Endothelial cell (in vitro differentiated cells): ENCODE data around the gene NKD1. TPM values are rescaled to one million over a fixed set of nuclear protein-coding genes. Genes with fewer than 3 reads are reported as not detected.

ENCODE experiments used
- DNase-seq: peaks from one replicate; pipeline ENCODE4 v3.0.0; 2021; ENCODE audit warnings: low spot score
- H3K27ac Mint-ChIP-seq: one replicate; pipeline ENCODE4 v1.8.0; 2021; ENCODE audit warnings: mixed read lengths, inconsistent platforms; ENCODE audit not compliant: unreplicated experiment
- H3K27me3 Mint-ChIP-seq: one replicate; pipeline ENCODE4 v1.8.0; 2021; ENCODE audit warnings: mild to moderate bottlenecking, moderate library complexity, mixed read lengths, inconsistent platforms; ENCODE audit not compliant: unreplicated experiment
- H3K36me3 Mint-ChIP-seq: one replicate; pipeline ENCODE4 v1.8.0; 2021; ENCODE audit warnings: mild to moderate bottlenecking, low read depth, mixed read lengths, inconsistent platforms; ENCODE audit not compliant: unreplicated experiment
- H3K4me1 Mint-ChIP-seq: one replicate; pipeline ENCODE4 v1.8.0; 2021; ENCODE audit warnings: mild to moderate bottlenecking, mixed read lengths, inconsistent platforms; ENCODE audit not compliant: unreplicated experiment
- H3K4me3 Mint-ChIP-seq: one replicate; pipeline ENCODE4 v1.8.0; 2021; ENCODE audit warnings: mild to moderate bottlenecking, mixed read lengths, inconsistent platforms; ENCODE audit not compliant: unreplicated experiment
- H3K9me3 Mint-ChIP-seq: one replicate; pipeline ENCODE4 v1.8.0; 2021; ENCODE audit warnings: mixed read lengths, inconsistent platforms; ENCODE audit not compliant: unreplicated experiment
- CTCF ChIP-seq: fragments of 200-600 bp; sonication (generic); IDR thresholded peaks from one replicate; pipeline ENCODE4 v1.5.0; 2021; ENCODE audit warnings: antibody characterized with exemption; ENCODE audit not compliant: unreplicated experiment
- total RNA-seq: library from RNA; stranded (reverse); fragmentation: NEBNext Ultra II Directional; extraction: Animal tissue kit (Norgen Biotek cat#: 25700); gene quantifications from one replicate; pipeline ENCODE4 v1.2.1, GENCODE V29; 2021; ENCODE audit not compliant: unreplicated experiment

The NKD1 gene
- total RNA-seq, 1 donor from 2014 or later = 2.4 TPM

GRCh38 chr16:50587543-50587942, 39.3 kb downstream of the NKD1 start:
- peaks cover 10% of the 10 kb centered on the region for H3K27me3 Mint-ChIP-seq
- DNase-seq = no peak
- H3K4me3 Mint-ChIP-seq = no peak overlapping the region
- no peaks in the 10 kb centered on the region for H3K9me3 Mint-ChIP-seq
- no peak for TF ChIP-seq CTCF
- H3K36me3 Mint-ChIP-seq = no peaks in the 10 kb centered on the region
- H3K4me1 Mint-ChIP-seq = no peaks in the 10 kb centered on the region
- H3K27ac Mint-ChIP-seq = no peak overlapping the region

- no peak for TF ChIP-seq CTCF
- no peaks in the 10 kb centered on the region for H3K4me1 Mint-ChIP-seq
- H3K4me3 Mint-ChIP-seq = no peak overlapping the region
- no peaks in the 10 kb centered on the region for H3K9me3 Mint-ChIP-seq
- H3K27ac Mint-ChIP-seq = no peak overlapping the region
- peaks cover 10% of the 10 kb centered on the region for H3K27me3 Mint-ChIP-seq
- DNase-seq = no peak
- no peaks in the 10 kb centered on the region for H3K36me3 Mint-ChIP-seq
Measured at GRCh38 chr16:50588276-50588675, 40.1 kb downstream of the NKD1 start.

GRCh38 chr16:50591209-50591608, 43.0 kb downstream of the NKD1 start:
- Mint-ChIP-seq H3K27me3 (peaks cover 11% of the 10 kb centered on the region), H3K9me3 (no peaks in the 10 kb centered on the region), H3K4me3 (no peak overlapping the region), H3K4me1 (no peaks in the 10 kb centered on the region), H3K27ac (no peak overlapping the region), H3K36me3 (no peaks in the 10 kb centered on the region)
- no peak for DNase-seq
- TF ChIP-seq CTCF = no peak

- no peaks in the 10 kb centered on the region for H3K36me3 Mint-ChIP-seq
- no peak for DNase-seq
- no peak overlapping the region for H3K27ac Mint-ChIP-seq
- H3K4me1 Mint-ChIP-seq = no peaks in the 10 kb centered on the region
- H3K27me3 Mint-ChIP-seq = peaks cover 12% of the 10 kb centered on the region
- no peaks in the 10 kb centered on the region for H3K9me3 Mint-ChIP-seq
- no peak overlapping the region for H3K4me3 Mint-ChIP-seq
- no peak for TF ChIP-seq CTCF
Measured at GRCh38 chr16:50591800-50592771, 43.9 kb downstream of the NKD1 start.

GRCh38 chr16:50592996-50593395, 44.8 kb downstream of the NKD1 start:
- Mint-ChIP-seq H3K27ac (no peak overlapping the region), H3K27me3 (peaks cover 13% of the 10 kb centered on the region), H3K4me3 (no peak overlapping the region), H3K36me3 (no peaks in the 10 kb centered on the region), H3K9me3 (no peaks in the 10 kb centered on the region), H3K4me1 (no peaks in the 10 kb centered on the region)
- DNase-seq = no peak
- TF ChIP-seq CTCF = no peak
